PC-3 (cell line): ENCODE measurements around the gene ZSCAN12.

Experiments used
- CTCF ChIP-seq: fragments of 300-600 bp; sonication (generic); conservative IDR thresholded peaks from 2 replicates; pipeline ENCODE4 v1.5.1; 2017; ENCODE audit warnings: antibody characterized with exemption, low read depth, mild to moderate bottlenecking, low read length
- EZH2 ChIP-seq: fragments of 300-600 bp; sonication (generic); IDR thresholded peaks from one replicate; pipeline ENCODE4 v1.6.1; 2017; ENCODE audit warnings: antibody characterized with exemption, mild to moderate bottlenecking, low read length; ENCODE audit not compliant: unreplicated experiment

- TF ChIP-seq EZH2 = no peak
- no peak for TF ChIP-seq CTCF
Observed at GRCh38 chr6:28442586-28442985, 43.0 kb upstream of the ZSCAN12 start.
